ENCODE data around the gene ALPG.

GRCh38 chr2:232434091-232434490, 27.4 kb downstream of the ALPG start:
- no peak for TF ChIP-seq CTCF (IDR thresholded peaks at IDR 0.05; ENCODE audit: insufficient read depth, low read length, poor library complexity, severe bottlenecking)
- no peak for TF ChIP-seq EZH2phosphoT487 (conservative IDR thresholded peaks at IDR 0.05; ENCODE audit: low read length)
